Measurements from ENCODE around the gene KLHDC4.

GRCh38 chr16:87685766-87686165, 80.0 kb downstream of the KLHDC4 start:
- TF ChIP-seq POLR2A (IDR thresholded peaks at IDR 0.05; ENCODE audit: low read length) (no peak), GATA1 (IDR thresholded peaks at IDR 0.05; ENCODE audit: low read depth, low read length) (no peak)

Measured in erythroblast (primary cell).